HG03565 (cell line): ENCODE results near the gene SULT4A1.

Experiments
- ATAC-seq: cut with Tn5 transposase; IDR thresholded peaks from one replicate; pipeline ENCODE4 v1.9.1; 2021; ENCODE audit warnings: mild to moderate bottlenecking, moderate library complexity; ENCODE audit not compliant: unreplicated experiment

The SULT4A1 gene

DNA sequence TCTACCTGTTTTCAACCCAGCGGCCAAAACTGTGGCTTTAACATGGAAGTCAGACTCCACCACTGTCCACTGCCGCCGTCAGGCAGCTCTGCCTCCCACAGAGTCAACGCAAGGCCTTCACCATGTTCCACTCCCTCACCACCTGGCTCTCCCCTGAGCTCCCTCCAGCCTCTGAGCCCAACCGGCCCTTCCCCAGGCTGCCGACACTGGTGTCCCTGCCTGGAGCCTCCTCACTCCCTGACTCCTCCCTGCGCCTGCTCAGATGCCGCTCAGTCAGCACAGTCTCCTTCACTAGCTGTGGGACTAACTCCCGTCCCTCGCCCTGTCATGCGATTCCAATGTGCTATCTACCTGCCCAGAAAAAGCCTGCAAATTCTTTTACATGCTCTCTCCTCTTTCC is 16.3 kb downstream of the SULT4A1 start:
- ATAC-seq, result no peak

DNA sequence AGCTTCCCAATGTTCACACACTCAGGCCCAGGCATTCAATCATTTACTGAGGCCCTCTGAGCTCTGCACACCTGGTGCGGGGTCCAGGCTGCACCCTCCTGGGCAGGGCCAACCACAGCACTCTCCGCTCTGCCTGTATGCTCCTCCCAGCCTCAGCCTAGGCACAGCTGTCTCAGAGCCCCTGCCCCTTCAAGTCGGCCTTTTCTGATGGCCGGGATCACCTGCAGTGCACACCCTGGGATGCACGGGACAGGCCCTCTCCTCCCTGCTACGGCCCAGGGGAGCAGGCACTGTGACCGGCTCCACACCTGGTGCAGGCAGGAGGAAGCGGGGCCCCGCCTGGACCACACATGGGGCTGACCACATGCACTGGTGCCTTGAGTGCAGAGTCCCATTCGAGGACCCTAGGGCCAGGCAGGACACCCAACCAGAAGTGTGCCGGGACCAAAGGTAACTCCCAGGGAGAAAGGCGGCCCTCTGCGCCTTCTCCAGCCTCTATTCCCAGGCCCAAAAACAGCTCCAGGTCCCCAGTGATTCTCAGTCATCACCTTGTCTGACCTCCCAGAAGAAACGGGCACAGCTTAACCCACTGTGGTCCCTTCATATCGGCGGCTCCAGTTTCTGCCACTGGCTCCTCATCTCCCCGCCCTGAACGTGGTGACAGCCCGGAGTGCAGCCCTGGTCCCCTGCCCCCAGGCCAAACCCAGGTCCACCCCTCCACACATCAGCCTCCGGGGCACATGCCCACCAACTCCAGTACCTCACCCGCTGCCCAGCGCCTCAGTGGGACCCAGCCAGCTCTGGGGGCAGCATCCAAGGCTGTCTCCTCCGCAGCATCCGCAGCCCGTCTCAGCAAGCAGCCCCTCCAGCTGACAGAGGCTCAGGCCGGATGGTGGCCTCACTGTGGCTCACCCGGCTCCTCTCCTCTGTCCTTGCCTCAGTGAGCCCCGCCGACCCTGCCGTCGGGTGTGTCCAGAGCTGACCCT is 17.5 kb downstream of the SULT4A1 start:
- no peak for ATAC-seq

GRCh38 chr22:43843783-43844530 is 18.4 kb downstream of the SULT4A1 start:
- ATAC-seq, result no peak

DNA sequence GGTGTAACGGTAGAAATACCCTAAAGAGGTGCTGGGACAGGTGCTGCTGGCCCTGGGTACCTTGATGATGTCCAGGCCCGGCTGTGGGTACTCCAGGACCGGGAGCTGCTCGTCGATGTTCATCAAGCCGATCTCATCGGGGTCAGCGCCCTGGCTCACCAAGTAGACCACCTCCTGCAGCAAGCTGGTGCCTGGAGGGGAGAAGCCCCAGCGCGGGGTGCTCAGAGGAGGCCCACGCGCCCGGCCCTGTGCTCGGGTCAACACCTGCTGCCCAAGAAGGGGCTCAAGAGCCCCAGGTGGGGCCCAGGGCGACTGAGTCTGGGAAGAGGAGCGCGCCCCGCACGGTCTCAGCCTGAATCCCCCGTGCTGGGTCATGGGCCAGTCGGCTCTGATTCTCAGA is 20.6 kb downstream of the SULT4A1 start:
- ATAC-seq, result no peak

DNA sequence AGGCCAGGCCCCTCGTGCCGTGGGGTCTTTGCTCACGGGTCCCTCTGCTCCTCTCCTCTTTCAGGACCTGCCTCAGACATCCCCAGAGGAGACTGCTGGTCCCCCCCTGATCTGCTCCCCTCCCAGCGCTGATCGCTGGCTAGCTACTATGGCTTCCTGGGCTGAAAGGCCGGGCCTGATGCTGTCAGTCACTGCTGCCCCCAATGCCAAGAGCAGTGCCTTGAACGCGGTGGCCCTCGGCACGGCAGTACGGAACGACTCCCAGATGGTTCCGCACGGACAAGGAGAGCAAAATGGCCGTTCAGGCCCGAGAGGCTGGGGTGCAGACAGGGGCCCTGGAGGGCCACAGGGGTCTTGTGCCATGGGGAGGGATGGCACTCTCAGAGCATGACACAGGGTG is 21.5 kb downstream of the SULT4A1 start:
- ATAC-seq, result no peak

- no peak for ATAC-seq
Observed at GRCh38 chr22:43840431-43840830, 21.9 kb downstream of the SULT4A1 start.

GRCh38 chr22:43839781-43840180 is 22.5 kb downstream of the SULT4A1 start:
- no peak for ATAC-seq

- ATAC-seq, result no peak
Observed at GRCh38 chr22:43838571-43839307, 23.6 kb downstream of the SULT4A1 start.

DNA sequence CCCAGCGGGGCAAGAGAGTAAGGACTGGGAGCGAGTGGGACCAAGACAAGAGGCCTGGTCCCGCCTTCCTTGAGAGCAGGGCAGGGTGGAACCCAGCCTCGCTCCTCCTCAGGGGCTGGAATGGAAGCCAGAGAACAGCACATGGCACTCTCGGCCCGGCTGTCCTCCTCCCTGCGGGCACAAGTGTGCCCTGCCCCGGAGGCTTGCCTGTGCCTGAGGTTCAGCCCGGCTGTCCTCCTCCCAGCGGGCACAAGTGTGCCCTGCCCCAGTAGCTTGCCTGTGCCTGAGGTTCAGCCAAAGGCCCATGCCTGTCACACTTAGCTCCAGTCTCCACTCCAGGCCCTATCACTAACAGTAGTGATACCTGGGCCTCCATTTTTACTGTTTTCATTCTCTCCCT is 24.2 kb downstream of the SULT4A1 start:
- ATAC-seq, result no peak

DNA sequence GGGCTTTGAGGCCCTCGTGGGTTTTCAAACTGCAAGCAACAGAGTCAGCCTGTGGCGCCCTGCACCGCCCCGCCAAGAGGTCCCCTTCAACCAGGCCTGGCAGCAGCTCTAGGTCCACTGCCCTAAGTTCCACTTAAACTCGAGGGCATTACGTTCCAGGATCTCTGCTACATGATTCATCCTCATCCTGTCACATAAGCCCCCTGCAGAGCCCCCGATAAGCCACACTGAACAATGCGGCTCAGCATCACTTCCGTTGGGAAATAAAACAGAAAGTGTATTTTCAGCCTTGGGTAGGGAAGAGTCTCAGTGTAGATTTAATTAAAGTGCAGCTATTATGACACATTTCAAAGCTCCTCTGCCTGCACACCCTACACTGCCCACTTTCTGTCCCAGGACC is 24.6 kb downstream of the SULT4A1 start:
- ATAC-seq, result no peak

DNA sequence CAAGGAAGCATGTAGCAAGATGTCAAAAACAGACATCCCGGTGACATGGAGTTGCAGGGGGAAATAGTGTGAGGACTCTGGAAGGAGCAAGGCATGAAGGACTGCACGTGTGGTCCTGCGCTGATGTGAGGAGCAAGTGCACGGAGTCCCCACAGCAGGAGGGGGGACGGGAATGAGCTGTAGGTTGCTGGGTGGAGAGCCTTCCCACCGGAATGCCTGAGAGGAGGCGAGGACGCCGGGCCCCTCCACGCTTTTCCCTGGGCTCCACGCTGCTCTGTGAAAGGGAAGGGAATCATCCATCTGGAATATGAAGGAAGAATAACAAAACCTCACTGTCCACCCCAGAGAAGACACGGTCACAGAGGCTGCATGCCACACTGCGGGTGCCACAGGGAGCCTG is 26.6 kb downstream of the SULT4A1 start:
- no peak for ATAC-seq

- ATAC-seq, result no peak
Observed at GRCh38 chr22:43835166-43835565, 27.1 kb downstream of the SULT4A1 start.

GRCh38 chr22:43833286-43834240 is 28.8 kb downstream of the SULT4A1 start:
- ATAC-seq, result no peak

GRCh38 chr22:43832393-43833265 is 29.7 kb downstream of the SULT4A1 start:
- no peak for ATAC-seq

DNA sequence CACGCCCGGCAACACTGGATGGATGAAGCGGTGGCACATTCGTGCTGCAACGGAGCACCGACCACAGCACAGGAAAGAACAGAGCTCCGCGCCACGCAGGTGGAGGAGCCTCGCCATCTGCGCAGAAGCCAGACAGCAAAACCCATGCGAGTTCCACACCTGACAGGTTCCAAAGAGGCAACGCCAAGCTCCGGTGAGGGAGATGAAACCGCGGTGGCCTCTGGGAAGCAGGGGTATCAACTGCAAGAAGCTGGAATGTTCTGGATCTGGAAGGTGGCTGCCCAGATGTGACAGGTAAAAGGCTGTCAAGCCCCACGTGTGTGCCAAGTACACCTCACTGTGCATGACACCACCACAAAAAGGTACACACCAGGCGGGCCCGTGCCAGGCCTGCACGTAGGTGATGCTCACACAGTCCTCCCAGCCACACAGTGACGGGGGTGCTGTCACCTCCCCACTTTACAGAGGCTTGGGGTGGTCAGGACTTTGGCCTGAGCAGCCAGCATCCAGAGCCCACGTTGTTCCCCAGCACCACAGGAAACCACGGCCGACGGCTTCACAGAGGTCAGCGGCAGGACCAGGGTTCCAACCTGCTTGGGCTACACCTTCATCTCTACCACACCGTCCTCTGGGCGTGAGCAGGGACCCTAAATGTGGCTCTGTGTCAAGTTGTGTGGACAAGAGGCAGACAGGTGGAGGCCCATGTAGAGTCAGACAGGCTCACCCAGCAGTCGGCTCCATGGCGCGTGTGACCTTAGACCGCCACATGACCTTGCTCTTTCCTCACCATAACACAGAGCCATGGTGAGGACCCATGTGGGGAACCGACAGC is 30.5 kb downstream of the SULT4A1 start:
- no peak for ATAC-seq

DNA sequence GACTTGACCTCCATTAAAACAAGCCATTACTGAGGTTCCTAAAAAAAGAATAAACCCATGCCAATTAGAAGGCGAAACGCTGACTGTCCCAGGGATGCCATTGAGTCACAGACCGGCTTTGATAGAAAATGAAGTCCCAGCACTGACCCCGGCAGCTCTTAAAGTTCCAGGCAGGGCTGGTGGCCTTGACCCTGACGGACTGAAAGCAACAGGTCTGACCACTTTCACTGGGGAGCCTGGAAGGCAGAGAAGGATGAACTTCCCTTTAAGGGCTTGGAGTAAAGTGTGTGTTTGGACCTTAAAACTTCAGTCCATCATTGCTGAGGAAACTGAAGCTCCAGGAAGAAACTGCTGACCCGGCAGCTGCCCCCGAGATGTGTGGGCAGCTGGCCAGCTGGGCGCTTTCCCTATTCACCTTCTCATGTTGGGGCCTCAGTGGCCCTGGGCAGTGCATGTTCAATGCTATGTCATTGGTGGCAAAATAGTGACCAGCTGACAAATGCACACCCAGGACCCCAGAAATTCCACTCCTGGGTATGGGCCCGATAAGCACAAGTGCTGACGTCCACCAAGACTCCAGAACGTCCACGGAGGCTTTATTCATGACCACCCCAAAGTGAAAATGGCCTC is 31.3 kb downstream of the SULT4A1 start:
- ATAC-seq, result no peak

DNA sequence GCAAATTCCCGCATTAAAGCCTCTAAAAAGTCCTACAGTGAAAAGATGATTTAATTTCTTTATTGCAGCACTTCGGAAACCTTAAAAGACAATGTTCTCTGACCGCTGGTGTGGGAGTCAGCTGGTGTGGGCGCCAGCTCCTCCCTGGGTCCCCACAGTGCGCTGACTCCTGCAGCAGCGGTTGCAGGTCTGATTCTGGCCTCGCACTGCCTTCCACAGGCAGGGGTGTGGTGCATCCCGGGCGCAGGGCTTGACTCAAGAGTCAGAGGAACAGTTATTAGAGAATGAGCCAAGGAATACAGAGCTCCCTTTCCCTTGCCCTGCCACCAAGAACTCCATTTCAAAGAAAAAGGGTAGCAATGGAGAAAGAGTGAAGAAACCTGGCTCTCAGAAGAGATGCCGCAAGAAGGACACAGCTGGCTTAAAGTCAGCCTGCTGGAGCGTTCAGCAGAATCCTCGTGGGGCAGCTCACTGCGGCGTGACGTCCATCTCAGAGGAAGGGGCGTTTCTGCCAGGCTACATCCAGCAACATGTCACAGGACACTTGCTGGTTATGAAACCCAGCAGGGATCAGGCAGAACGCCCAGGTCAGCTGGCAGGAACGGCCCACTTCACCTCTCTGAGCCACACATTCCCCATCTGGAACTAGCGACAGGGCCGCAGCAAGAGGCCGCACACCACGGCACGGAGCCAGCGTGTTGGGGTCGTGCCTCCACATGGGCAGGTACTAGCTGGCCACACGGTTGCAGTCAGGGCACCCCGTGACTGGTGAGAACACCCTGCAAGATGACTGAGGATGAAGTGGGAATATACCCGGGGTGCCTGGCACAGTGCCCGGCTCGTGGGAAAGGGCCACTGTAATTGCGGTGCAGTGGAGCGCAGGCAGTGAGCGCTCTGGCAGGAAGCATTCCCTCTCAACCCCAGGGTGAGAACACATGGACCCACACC is 32.1 kb downstream of the SULT4A1 start:
- no peak for ATAC-seq
